ENCODE results near the gene THBS1.

- TF ChIP-seq YY1 (IDR thresholded peaks at IDR 0.05; ENCODE audit: low read depth): no peak
- no peak for TF ChIP-seq RAD21 (IDR thresholded peaks at IDR 0.05; ENCODE audit: low read depth)
- TF ChIP-seq EP300 (IDR thresholded peaks at IDR 0.05; ENCODE audit: borderline replicate concordance): no peak
- no peak for TF ChIP-seq TEAD4 (IDR thresholded peaks at IDR 0.05)
Measured at GRCh38 chr15:39609166-39609916, 28.5 kb downstream of the THBS1 start.

All from Ishikawa (cell line).